SK-N-MC (cell line): Measurements from ENCODE around the gene CFAP68.

Source experiments
- EZH2 ChIP-seq: fragments of 200-600 bp; sonication (generic); IDR thresholded peaks from one replicate; pipeline ENCODE4 v1.6.1; 2017; ENCODE audit warnings: antibody characterized with exemption
- POLR2AphosphoS5 ChIP-seq: IDR thresholded peaks from 2 replicates; pipeline ENCODE4 v1.6.1; 2012; ENCODE audit warnings: mild to moderate bottlenecking, low read depth, low read length, borderline replicate concordance

- TF ChIP-seq POLR2AphosphoS5 (no peak), EZH2 (no peak)
Measured at GRCh38 chr11:111860257-111860656, 19.1 kb upstream of the CFAP68 start.
